Kidney (tissue), 14 donors: ENCODE data around the gene DNAJC16. TPM values are rescaled to one million over a fixed set of nuclear protein-coding genes. Genes with fewer than 3 reads are reported as not detected.

Experiments used
- DNase-seq, 5 donors: peaks; one replicate each; pipeline ENCODE4 v3.0.0-alpha.2; 2013 to 2020
- FAIRE-seq: peaks from 2 replicates; lab custom pipeline; 2012; peaks lifted over from hg19 to GRCh38; lab: Jason Lieb, UNC
- H3K27ac ChIP-seq, 2 donors: one replicate each; pipeline ENCODE4 v1.7.0; 2013; ENCODE audit warnings: low read depth in 2 of 2, low read length in 2 of 2, inconsistent platforms in 1 of 2
- H3K27me3 ChIP-seq: one replicate; pipeline ENCODE4 v1.7.1; 2013; ENCODE audit warnings: low read length, inconsistent platforms; ENCODE audit not compliant: control insufficient read depth, insufficient read depth
- H3K36me3 ChIP-seq, 3 donors: one replicate each; pipeline versions ENCODE4 v1.7.0 to v1.7.1; 2013; ENCODE audit warnings: low read length in 3 of 3, control low read depth in 1 of 3, inconsistent platforms in 1 of 3; ENCODE audit not compliant: insufficient read depth in 3 of 3, control insufficient read depth in 2 of 3
- H3K4me1 ChIP-seq, 3 donors: one replicate each; pipeline versions ENCODE4 v1.7.0 to v1.7.1; 2013; ENCODE audit warnings: low read length in 3 of 3, inconsistent platforms in 1 of 3, low read depth in 1 of 3; ENCODE audit not compliant: control insufficient read depth in 2 of 3, insufficient read depth in 2 of 3
- H3K4me3 ChIP-seq, 3 donors: one replicate each; pipeline versions ENCODE4 v1.7.0 to v1.8.1; 2013; ENCODE audit warnings: low read length in 3 of 3, control low read depth in 1 of 3, inconsistent platforms in 1 of 3
- H3K9ac ChIP-seq, 3 donors: one replicate each; pipeline versions ENCODE4 v1.7.0 to v1.7.1; 2013; ENCODE audit warnings: low read length in 3 of 3, control low read depth in 1 of 3, inconsistent platforms in 1 of 3
- H3K9me3 ChIP-seq, 3 donors: one replicate each; pipeline versions ENCODE4 v1.7.0 to v1.7.1; 2013; ENCODE audit warnings: low read length in 3 of 3, control low read depth in 1 of 3, inconsistent platforms in 1 of 3; ENCODE audit not compliant: control insufficient read depth in 2 of 3, insufficient read depth in 1 of 3
- intact Hi-C: fragments of 100-400 bp; cut with DNase I; formaldehyde crosslinking; loops from one replicate; pipeline ENCODE4 v1.11.1; 2022
- polyA plus RNA-seq: library from polyadenylated mRNA; stranded (reverse); fragments of 350-450 nt; fragmentation: Illumina TruSeq; extraction: RNeasy Lipid Tissue Mini Kit (QIAGEN cat#74804); gene quantifications from one replicate; pipeline ENCODE4 v1.2.3, GENCODE V29; 2014; ENCODE audit warnings: low read depth, low replicate concordance; ENCODE audit not compliant: insufficient read depth
- total RNA-seq: library from RNA; stranded (reverse); fragmentation: NEBNext Ultra II Directional; extraction: Animal tissue kit (Norgen Biotek cat#: 25700); gene quantifications from one replicate; pipeline ENCODE4 v1.2.1, GENCODE V29; 2021
- TF ChIP-seq, protein P1 (sequence below): IDR thresholded peaks from 3 replicates; pipeline ENCODE4 v1.5.1; 2012; ENCODE audit warnings: mild to moderate bottlenecking, moderate library complexity, borderline replicate concordance; ENCODE audit not compliant: insufficient read depth; ENCODE audit errors: extremely low read depth
- donor health status: control.
- donor health status: control.
- donor health status: control.
- donor health status: control.
- donor health status: control.
- donor health status: DM: yes; HTN: yes; CAD: no.
- donor health status: Normal renal cell carcinoma (clear cell type).

Gene DNAJC16
- total and polyA plus RNA-seq, 2 donors from 2014 or later = 7.6 to 30.1 TPM

DNA sequence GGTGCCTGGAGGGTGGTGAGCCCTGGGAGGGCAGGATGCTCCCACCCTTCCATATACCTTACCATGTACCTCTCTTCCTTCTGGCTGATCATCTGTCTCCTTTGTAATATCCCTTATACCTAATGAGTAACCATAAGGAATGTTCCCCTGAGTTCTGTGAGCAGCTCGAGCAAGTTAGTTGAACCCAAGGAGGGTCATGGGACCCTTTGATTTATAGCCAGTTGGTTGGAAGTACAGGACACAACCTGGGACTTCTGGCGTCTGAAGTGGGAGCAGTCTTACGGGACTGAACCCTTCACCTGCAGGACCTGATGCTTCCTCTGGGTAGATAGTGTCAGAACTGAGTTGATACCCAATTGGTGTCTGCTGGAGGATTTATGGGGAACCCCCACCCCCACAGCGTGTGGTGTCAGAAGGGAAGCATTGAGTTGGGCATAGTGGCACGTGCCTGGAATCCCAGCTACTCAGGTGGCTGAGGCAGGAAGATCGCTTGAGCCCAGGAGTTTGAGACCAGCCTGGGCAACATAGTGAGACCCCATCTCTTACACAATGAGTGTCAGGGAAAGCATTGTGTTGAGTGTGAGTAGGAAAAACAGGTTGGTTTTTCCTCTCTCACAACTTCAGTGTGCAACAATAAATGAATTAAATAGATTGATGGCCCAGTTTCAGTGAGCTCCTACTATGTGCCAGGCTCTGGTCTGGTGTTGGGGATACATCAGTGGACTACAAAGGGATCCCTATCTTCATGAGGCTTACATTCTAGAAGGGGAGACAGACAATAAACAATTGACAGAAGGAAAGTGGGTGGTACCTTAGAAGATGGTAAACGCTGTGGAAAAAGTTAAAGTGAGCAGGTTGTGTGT lies 16.0 kb downstream of the DNAJC16 start:
- intact Hi-C loops = no loop called here

DNA sequence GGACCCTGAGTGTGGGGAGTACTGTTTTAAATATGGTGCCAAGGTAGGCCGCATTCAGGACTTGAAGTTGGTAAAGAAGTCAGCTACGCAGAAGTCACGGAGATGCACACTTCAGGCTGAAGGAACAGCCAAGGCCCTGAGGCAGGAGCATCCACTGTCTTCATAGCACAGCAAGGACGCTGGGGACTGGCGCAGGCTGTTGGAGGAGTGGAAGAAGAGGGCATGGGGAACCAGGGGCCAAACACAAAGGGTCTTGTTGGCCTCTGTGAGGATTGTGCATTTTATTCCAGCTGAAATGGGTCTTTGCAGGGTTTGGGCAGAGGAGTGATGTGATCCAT lies 16.6 kb downstream of the DNAJC16 start:
- intact Hi-C loops = no loop called here
- H3K27ac ChIP-seq = no peak overlapping the region
- H3K27me3 ChIP-seq = no peaks in the 10 kb centered on the region
- no peak overlapping the region for H3K9ac ChIP-seq
- H3K4me1 ChIP-seq = no peaks in the 10 kb centered on the region
- TF ChIP-seq, protein P1, sequence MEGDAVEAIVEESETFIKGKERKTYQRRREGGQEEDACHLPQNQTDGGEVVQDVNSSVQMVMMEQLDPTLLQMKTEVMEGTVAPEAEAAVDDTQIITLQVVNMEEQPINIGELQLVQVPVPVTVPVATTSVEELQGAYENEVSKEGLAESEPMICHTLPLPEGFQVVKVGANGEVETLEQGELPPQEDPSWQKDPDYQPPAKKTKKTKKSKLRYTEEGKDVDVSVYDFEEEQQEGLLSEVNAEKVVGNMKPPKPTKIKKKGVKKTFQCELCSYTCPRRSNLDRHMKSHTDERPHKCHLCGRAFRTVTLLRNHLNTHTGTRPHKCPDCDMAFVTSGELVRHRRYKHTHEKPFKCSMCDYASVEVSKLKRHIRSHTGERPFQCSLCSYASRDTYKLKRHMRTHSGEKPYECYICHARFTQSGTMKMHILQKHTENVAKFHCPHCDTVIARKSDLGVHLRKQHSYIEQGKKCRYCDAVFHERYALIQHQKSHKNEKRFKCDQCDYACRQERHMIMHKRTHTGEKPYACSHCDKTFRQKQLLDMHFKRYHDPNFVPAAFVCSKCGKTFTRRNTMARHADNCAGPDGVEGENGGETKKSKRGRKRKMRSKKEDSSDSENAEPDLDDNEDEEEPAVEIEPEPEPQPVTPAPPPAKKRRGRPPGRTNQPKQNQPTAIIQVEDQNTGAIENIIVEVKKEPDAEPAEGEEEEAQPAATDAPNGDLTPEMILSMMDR = no peak
- H3K36me3 ChIP-seq = peaks cover 14 to 48% (median 31%) of the 10 kb centered on the region in 3 donors
- no peak overlapping the region for H3K4me3 ChIP-seq
- no peak for FAIRE-seq
- H3K9me3 ChIP-seq = no peaks in the 10 kb centered on the region
- no peak for DNase-seq

More for the DNA sequence above, 16.0 kb downstream of the DNAJC16 start:
- TF ChIP-seq, protein P1 = no peak
- Histone ChIP-seq H3K9me3 (no peaks in the 10 kb centered on the region), H3K27ac (no peak overlapping the region), H3K9ac (no peak overlapping the region), H3K36me3 (peaks cover 9 to 42% (median 27%) of the 10 kb centered on the region in 3 donors), H3K4me3 (no peak overlapping the region), H3K27me3 (no peaks in the 10 kb centered on the region), H3K4me1 (no peaks in the 10 kb centered on the region)
- FAIRE-seq (no peak), DNase-seq (peak in 3 of 5 donors; percentile 16 to 62 (median 55))

DNA sequence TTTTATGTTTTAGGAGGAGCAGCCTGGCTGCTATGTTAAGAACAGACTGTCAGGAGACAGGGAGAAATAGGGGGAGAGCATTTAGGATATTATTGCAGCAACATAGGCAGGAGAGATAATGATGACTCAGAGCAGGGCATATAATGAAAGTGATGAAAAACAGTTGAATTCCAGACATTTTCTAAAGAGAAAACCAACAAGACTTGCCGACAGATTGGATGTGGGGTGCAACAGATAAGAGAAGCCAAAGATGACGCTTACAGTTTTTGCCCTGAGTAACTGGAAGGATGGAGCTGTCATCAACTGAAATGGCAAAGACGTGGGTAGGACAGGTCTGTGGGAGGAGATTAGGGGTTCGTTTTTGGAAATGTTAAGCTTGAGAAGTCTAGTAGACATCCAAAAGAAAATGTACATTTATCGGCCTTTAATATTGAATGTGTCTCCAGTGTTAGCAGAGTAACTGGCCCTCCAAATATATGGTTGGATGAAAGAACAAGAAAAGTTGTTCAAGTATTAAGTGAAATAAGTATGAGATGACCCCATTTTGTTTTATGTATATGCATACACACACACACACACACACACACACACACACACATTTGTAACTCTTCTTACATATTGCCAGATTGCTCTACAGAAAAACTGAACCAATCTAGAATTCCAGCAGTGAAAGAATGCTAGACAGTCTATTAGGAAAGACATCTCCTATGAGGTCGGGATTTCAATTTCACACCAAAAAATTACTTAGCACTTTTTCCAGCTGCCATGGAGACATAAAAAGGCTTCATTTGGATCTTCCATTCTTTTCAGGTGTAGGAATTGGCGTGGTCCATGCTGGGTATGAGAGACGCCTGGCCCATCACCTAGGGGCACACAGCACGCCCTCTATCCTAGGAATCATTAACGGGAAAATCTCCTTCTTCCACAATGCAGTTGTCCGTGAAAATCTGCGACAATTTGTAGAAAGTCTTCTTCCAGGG lies 17.2 kb downstream of the DNAJC16 start:
- FAIRE-seq = no peak
- Histone ChIP-seq H3K36me3 (peaks cover 12 to 49% (median 29%) of the 10 kb centered on the region in 3 donors), H3K27me3 (no peaks in the 10 kb centered on the region), H3K4me3 (no peak overlapping the region), H3K27ac (no peak overlapping the region), H3K9ac (no peak overlapping the region), H3K9me3 (no peaks in the 10 kb centered on the region), H3K4me1 (no peaks in the 10 kb centered on the region)
- TF ChIP-seq, protein P1 = no peak
- intact Hi-C loops = no loop called here
- DNase-seq = no peak
